ENCODE results near the gene SLK.
A peak's percentile ranks its signal among the peaks of the same experiment; 100 is the strongest.

SLK gene

GRCh38 chr10:103942866-103943265 is 24.1 kb upstream of the SLK start:
- no peak for DNase-seq

GRCh38 chr10:103947799-103948516 is 19.0 kb upstream of the SLK start:
- DNase-seq: peak in 1 of 5 experiments; percentile 65

- DNase-seq: no peak
Measured at GRCh38 chr10:103949728-103950127, 17.2 kb upstream of the SLK start.

- DNase-seq: no peak
Measured at GRCh38 chr10:103951183-103951582, 15.8 kb upstream of the SLK start.

GRCh38 chr10:103951942-103952341 is 15.0 kb upstream of the SLK start:
- no peak for DNase-seq

- no peak for DNase-seq
Measured at GRCh38 chr10:103954543-103954942, 12.4 kb upstream of the SLK start.

GRCh38 chr10:103958996-103959395 is 7.9 kb upstream of the SLK start:
- DNase-seq: no peak

- no peak for DNase-seq
Measured at GRCh38 chr10:103960103-103960502, 6.8 kb upstream of the SLK start.

GRCh38 chr10:103967448-103968071 is 620 bp downstream of the SLK start:
- DNase-seq: peak in 2 of 5 experiments; percentile 15 to 28

- no peak for DNase-seq
Measured at GRCh38 chr10:103968441-103969391, 1.8 kb downstream of the SLK start.

GRCh38 chr10:103969436-103969835 is 2.5 kb downstream of the SLK start:
- DNase-seq: no peak

GRCh38 chr10:103969857-103970627 is 3.1 kb downstream of the SLK start:
- no peak for DNase-seq

GRCh38 chr10:103975169-103975568 is 8.2 kb downstream of the SLK start:
- DNase-seq: no peak

GRCh38 chr10:103977204-103977603 is 10.3 kb downstream of the SLK start:
- no peak for DNase-seq

GRCh38 chr10:103979530-103979929 is 12.6 kb downstream of the SLK start:
- no peak for DNase-seq

GRCh38 chr10:103980288-103980906 is 13.5 kb downstream of the SLK start:
- no peak for DNase-seq

GRCh38 chr10:103982639-103983038 is 15.7 kb downstream of the SLK start:
- DNase-seq: no peak

- DNase-seq: peak in 2 of 5 experiments; percentile 45 to 88
Measured at GRCh38 chr10:103983367-103983911, 16.5 kb downstream of the SLK start.

- no peak for DNase-seq
Measured at GRCh38 chr10:103985726-103986125, 18.8 kb downstream of the SLK start.

GRCh38 chr10:103986360-103986759 is 19.4 kb downstream of the SLK start:
- peak in 2 of 5 experiments; percentile 52 to 75 for DNase-seq

GRCh38 chr10:103990121-103990520 is 23.2 kb downstream of the SLK start:
- no peak for DNase-seq

- DNase-seq: no peak
Measured at GRCh38 chr10:103990531-103990930, 23.6 kb downstream of the SLK start.

All from T-helper 2 cell (primary cell).